Measurements from ENCODE around the gene LRRC70. TPM values are rescaled to one million over a fixed set of nuclear protein-coding genes. Genes with fewer than 3 reads are reported as not detected.

The LRRC70 gene, protein sequence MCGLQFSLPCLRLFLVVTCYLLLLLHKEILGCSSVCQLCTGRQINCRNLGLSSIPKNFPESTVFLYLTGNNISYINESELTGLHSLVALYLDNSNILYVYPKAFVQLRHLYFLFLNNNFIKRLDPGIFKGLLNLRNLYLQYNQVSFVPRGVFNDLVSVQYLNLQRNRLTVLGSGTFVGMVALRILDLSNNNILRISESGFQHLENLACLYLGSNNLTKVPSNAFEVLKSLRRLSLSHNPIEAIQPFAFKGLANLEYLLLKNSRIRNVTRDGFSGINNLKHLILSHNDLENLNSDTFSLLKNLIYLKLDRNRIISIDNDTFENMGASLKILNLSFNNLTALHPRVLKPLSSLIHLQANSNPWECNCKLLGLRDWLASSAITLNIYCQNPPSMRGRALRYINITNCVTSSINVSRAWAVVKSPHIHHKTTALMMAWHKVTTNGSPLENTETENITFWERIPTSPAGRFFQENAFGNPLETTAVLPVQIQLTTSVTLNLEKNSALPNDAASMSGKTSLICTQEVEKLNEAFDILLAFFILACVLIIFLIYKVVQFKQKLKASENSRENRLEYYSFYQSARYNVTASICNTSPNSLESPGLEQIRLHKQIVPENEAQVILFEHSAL
- total RNA-seq (2022; extraction: Qiagen RNA extraction; ENCODE audit: low read depth), result 0.08 to 0.41 TPM (median 0.14 TPM) in 3 of 5 replicates, not detected in the others

DNA sequence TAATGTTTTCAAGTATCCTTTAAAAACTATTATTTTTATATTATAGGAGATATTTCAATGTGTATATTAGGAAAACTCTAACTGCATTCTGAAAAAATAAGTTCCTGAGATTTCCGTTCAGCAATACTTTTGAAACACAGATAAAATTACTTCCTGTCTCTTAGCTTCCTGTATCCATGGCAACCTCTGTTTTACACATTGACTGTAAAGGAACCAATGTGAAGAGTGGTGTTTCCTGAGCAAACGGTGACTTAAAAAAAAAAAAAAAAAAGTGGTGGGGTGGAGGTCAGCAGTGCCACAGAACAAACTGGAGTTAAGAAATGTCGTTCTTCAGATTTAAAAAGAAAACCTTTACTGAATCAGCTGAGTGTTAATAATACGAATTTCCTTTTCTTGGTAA lies at the start of gene LRRC70:
Gene LRRC70 (plus strand): TSS at position 280 of the 400 bp plus-strand sequence. CDS start 620 bp downstream, outside the sequence.

Other genes with a start within 250 kb of the LRRC70 start
- gene DIMT1, start 174.9 kb upstream of the LRRC70 start, total RNA-seq (2022; extraction: Qiagen RNA extraction; ENCODE audit: low read depth), result 43.7 to 49.8 TPM (median 45.1 TPM) in 5 replicates
- gene IPO11, start 166.1 kb upstream of the LRRC70 start, total RNA-seq (2022; extraction: Qiagen RNA extraction; ENCODE audit: low read depth), result 15.2 to 20.3 TPM (median 18.8 TPM) in 5 replicates

Measured in A549 treated with DMSO at 1 μM for 4 hours (cell line).